ENCODE results near the gene CAMTA1. TPM values are rescaled to one million over a fixed set of nuclear protein-coding genes. Genes with fewer than 3 reads are reported as not detected.
A peak's percentile ranks its signal among the peaks of the same experiment; 100 is the strongest.

CAMTA1 gene
- total RNA-seq, 1 donor from 2014 or later = 81.6 TPM

- peaks cover 44% of the 10 kb centered on the region for H3K27me3 Mint-ChIP-seq (ENCODE audit: unreplicated experiment)
- TF ChIP-seq, protein P1, sequence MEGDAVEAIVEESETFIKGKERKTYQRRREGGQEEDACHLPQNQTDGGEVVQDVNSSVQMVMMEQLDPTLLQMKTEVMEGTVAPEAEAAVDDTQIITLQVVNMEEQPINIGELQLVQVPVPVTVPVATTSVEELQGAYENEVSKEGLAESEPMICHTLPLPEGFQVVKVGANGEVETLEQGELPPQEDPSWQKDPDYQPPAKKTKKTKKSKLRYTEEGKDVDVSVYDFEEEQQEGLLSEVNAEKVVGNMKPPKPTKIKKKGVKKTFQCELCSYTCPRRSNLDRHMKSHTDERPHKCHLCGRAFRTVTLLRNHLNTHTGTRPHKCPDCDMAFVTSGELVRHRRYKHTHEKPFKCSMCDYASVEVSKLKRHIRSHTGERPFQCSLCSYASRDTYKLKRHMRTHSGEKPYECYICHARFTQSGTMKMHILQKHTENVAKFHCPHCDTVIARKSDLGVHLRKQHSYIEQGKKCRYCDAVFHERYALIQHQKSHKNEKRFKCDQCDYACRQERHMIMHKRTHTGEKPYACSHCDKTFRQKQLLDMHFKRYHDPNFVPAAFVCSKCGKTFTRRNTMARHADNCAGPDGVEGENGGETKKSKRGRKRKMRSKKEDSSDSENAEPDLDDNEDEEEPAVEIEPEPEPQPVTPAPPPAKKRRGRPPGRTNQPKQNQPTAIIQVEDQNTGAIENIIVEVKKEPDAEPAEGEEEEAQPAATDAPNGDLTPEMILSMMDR (IDR thresholded peaks at IDR 0.05) = no peak
- no peak overlapping the region for H3K4me3 Mint-ChIP-seq (ENCODE audit: unreplicated experiment)
- no peaks in the 10 kb centered on the region for H3K36me3 Mint-ChIP-seq (ENCODE audit: unreplicated experiment)
- DNase-seq (ENCODE audit: extremely low spot score, unreplicated experiment) = no peak
- no peaks in the 10 kb centered on the region for H3K4me1 Mint-ChIP-seq (ENCODE audit: unreplicated experiment)
- no peaks in the 10 kb centered on the region for H3K9me3 Mint-ChIP-seq (ENCODE audit: unreplicated experiment)
- no peak overlapping the region for H3K27ac Mint-ChIP-seq (ENCODE audit: unreplicated experiment)
Observed at GRCh38 chr1:7000720-7001119, 215.5 kb downstream of the CAMTA1 start.

- Mint-ChIP-seq H3K9me3 (ENCODE audit: unreplicated experiment) (no peaks in the 10 kb centered on the region), H3K36me3 (ENCODE audit: unreplicated experiment) (no peaks in the 10 kb centered on the region), H3K4me3 (ENCODE audit: unreplicated experiment) (no peak overlapping the region), H3K27me3 (ENCODE audit: unreplicated experiment) (peaks cover 37% of the 10 kb centered on the region), H3K27ac (ENCODE audit: unreplicated experiment) (no peak overlapping the region), H3K4me1 (ENCODE audit: unreplicated experiment) (no peaks in the 10 kb centered on the region)
- TF ChIP-seq, protein P1 (IDR thresholded peaks at IDR 0.05) = no peak
- DNase-seq (ENCODE audit: extremely low spot score, unreplicated experiment) = no peak
Observed at GRCh38 chr1:7002728-7003127, 217.5 kb downstream of the CAMTA1 start.

DNA sequence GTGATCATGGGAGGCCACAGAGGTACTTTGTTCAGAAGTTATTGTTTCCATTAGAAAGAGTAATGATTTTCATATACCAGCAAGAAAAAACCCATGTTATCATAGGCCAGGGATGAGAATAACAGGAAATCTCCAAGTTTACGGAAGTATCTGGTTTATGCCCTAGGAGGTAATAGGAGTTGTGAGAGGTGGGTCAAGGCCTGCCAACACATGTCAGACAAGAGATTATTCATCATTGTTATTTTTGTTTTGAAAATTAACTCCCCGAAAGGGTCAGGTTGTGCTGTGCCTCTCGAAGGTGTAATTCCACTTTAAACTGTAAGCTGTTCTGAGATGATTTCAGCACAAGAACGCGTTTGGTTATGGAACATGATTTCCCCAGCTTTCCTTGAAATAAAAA is 218.4 kb downstream of the CAMTA1 start:
- no peak for DNase-seq (ENCODE audit: extremely low spot score, unreplicated experiment)
- Mint-ChIP-seq H3K4me1 (ENCODE audit: unreplicated experiment) (no peaks in the 10 kb centered on the region), H3K27ac (ENCODE audit: unreplicated experiment) (no peak overlapping the region), H3K9me3 (ENCODE audit: unreplicated experiment) (no peaks in the 10 kb centered on the region), H3K4me3 (ENCODE audit: unreplicated experiment) (no peak overlapping the region), H3K27me3 (ENCODE audit: unreplicated experiment) (peaks cover 29% of the 10 kb centered on the region), H3K36me3 (ENCODE audit: unreplicated experiment) (no peaks in the 10 kb centered on the region)
- TF ChIP-seq, protein P1 (IDR thresholded peaks at IDR 0.05) = no peak

- Mint-ChIP-seq H3K27me3 (ENCODE audit: unreplicated experiment) (peaks cover 29% of the 10 kb centered on the region), H3K27ac (ENCODE audit: unreplicated experiment) (no peak overlapping the region), H3K36me3 (ENCODE audit: unreplicated experiment) (no peaks in the 10 kb centered on the region), H3K9me3 (ENCODE audit: unreplicated experiment) (no peaks in the 10 kb centered on the region), H3K4me3 (ENCODE audit: unreplicated experiment) (no peak overlapping the region), H3K4me1 (ENCODE audit: unreplicated experiment) (no peaks in the 10 kb centered on the region)
- TF ChIP-seq, protein P1 (IDR thresholded peaks at IDR 0.05) = no peak
- DNase-seq (ENCODE audit: extremely low spot score, unreplicated experiment) = no peak
Observed at GRCh38 chr1:7004181-7004580, 218.9 kb downstream of the CAMTA1 start.

DNA sequence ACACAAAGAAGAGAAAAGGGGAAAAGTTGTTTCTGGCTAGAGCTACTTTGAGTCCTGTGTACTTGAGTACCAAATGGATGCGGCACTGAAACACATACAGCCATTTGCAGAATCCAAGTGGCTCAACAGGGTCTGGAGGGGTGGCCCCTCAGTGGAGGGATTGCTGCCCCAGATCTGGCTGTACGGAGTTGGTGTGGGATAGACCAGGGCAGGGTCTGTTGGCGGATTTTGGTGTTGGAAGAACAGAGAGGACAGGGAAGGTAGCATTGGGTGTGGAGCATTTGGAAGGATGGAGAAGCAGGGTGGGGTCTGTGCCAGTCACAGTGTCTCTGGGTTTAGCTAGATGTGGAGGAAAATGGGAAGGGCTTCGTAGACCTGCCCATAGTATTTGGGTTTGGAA is 220.5 kb downstream of the CAMTA1 start:
- H3K36me3 Mint-ChIP-seq (ENCODE audit: unreplicated experiment) = no peaks in the 10 kb centered on the region
- peak; percentile 23 for DNase-seq (ENCODE audit: extremely low spot score, unreplicated experiment)
- no peak overlapping the region for H3K27ac Mint-ChIP-seq (ENCODE audit: unreplicated experiment)
- no peak overlapping the region for H3K4me3 Mint-ChIP-seq (ENCODE audit: unreplicated experiment)
- peaks cover 21% of the 10 kb centered on the region for H3K27me3 Mint-ChIP-seq (ENCODE audit: unreplicated experiment)
- TF ChIP-seq, protein P1 (IDR thresholded peaks at IDR 0.05) = no peak
- no peaks in the 10 kb centered on the region for H3K4me1 Mint-ChIP-seq (ENCODE audit: unreplicated experiment)
- H3K9me3 Mint-ChIP-seq (ENCODE audit: unreplicated experiment) = no peaks in the 10 kb centered on the region
